Motor neuron (in vitro differentiated cells): ENCODE results near the gene RABGAP1. TPM values are rescaled to one million over a fixed set of nuclear protein-coding genes. Genes with fewer than 3 reads are reported as not detected.
A peak's percentile ranks its signal among the peaks of the same experiment; 100 is the strongest.

Experiments used
- ATAC-seq, 8 experiments: fragments of 200-7000 bp; cut with Tn5 transposase; replicated peaks in 6 of 8; 2 replicates each; pipeline ENCODE4 v1.8.0; 2021; ENCODE audit warnings: mild to moderate bottlenecking in 8 of 8, moderate library complexity in 8 of 8
- H3K27ac ChIP-seq, 2 donors: fragments of 250-450 bp; sonication (Bioruptor Pico); 2 replicates each; pipeline ENCODE4 v1.9.0; 2021; ENCODE audit warnings: antibody characterized with exemption in 2 of 2, mild to moderate bottlenecking in 2 of 2, moderate library complexity in 1 of 2
- H3K4me1 ChIP-seq, 2 donors: fragments of 250-450 bp; sonication (Bioruptor Pico); replicated peaks in 1 of 2; 2 replicates each; pipeline ENCODE4 v1.6.1; 2021; ENCODE audit warnings: antibody characterized with exemption in 2 of 2, mild to moderate bottlenecking in 2 of 2, moderate library complexity in 1 of 2
- H3K4me3 ChIP-seq, 5 donors: fragments of 250-450 bp; sonication (Bioruptor Pico); 2 replicates each; pipeline ENCODE4 v1.9.0; 2021; ENCODE audit warnings: antibody characterized with exemption in 5 of 5, mild to moderate bottlenecking in 5 of 5, moderate library complexity in 4 of 5
- WGBS, 10 experiments: fragments of 450-650 bp; shearing (Covaris generic); methylation state at CpG; one replicate each; pipeline ENCODE4 v1.0.0; 2022; 5-methylcytosine and 5-hydroxymethylcytosine counted together
- in situ Hi-C, 9 experiments: fragments of 400-800 bp; cut with MboI; loops; one replicate each; pipeline ENCODE4 v1.15.0; 2021; ENCODE audit warnings: low sequenced_read_pairs in 9 of 9, low pct_unique_long_range_greater_than_20kb in 2 of 9; ENCODE audit not compliant: unreplicated experiment in 9 of 9
- total RNA-seq, 8 experiments: library from RNA; unstranded; fragments of 300-600 nt; gene quantifications; 2 replicates each; pipeline versions ENCODE4 v1.2.3 to v1.2.4, GENCODE V29; 2022

Gene RABGAP1
- total RNA-seq, 8 experiments from 2014 or later = 13.0 to 69.2 (median 37.4) TPM

DNA sequence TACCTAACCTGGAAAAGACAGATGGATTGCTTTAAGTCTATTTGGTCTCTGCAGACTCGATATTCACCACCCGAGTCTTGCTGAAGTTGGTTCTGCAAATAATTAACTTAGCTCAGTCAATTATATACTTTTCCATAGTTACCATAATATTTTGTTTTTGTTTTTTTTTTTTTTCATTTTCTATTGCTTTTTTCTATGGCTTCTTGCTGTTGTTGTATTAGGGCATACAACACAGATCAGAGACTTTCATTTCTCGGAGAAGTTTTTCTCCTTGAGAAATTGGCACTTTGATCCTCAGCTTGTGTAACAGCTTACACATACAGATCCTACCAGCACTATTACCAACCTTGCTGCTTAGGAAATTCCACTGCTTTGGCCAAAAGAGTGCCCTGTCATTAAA is 180.6 kb downstream of the RABGAP1 start:
- Histone ChIP-seq H3K4me1 (no peaks in the 10 kb centered on the region), H3K27ac (no peak overlapping the region), H3K4me3 (no peak overlapping the region)
- no peak for ATAC-seq
- in situ Hi-C loops = no loop called here
- WGBS, 10 experiments = 7 to 100% (median 61%) methylated on average over 1 to 3 of the region's 3 CpGs; no CpG with 5 or more reads in 1 of the 10 experiments

DNA sequence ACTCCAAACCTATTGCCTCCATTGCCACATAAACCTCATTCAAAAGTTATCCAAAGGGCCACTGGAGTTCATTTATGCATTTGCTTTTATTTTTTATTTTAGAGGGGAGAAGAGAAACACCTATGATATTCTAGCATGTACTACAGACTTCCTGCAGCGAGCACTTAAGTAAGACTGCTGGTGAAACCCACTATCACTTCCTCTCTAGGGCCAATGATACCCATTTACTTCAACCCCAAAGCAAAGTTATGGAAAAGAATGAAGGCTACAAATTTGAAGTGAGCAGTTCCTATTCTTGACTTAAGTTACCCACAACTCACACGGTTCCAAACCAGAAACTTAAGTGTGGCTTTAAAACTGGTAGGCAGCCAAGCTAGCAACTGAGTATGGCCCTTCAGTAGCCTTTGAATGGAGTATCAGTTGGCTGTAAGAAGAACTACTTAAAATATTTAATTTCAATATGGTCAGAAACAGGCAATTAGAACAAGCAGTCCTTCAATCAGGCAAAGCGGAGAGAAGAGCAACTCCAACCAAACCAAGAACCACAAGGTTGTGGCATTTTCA is 186.8 kb downstream of the RABGAP1 start:
- Histone ChIP-seq H3K4me1 (no peaks in the 10 kb centered on the region), H3K27ac (no peak overlapping the region), H3K4me3 (no peak overlapping the region)
- 69 to 100% (median 96%) methylated on average over 1 to 3 of the region's 3 CpGs for WGBS, 10 experiments
- in situ Hi-C loops = no loop called here
- no peak for ATAC-seq

DNA sequence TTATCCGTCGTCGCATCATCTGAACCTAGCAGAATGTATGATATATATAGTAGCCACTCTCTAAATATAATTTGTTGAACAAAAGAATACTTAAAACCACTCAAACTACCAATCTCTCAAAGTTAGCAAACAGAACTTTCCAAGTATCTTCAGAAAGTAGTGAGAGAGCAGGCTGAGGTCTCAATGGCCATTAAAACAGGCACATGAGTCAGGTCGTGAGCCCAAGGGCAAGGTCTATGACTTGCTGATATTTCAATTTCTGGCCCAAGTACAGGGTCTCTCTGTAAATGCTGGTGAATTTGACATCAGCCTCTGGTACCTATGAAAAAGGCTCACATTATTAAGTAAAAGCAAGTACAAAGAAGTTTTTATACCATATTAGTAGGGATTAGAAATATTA is 187.8 kb downstream of the RABGAP1 start:
- ATAC-seq = no peak
- in situ Hi-C loops = no loop called here
- Histone ChIP-seq H3K27ac (no peak overlapping the region), H3K4me1 (no peaks in the 10 kb centered on the region), H3K4me3 (no peak overlapping the region)
- 80 to 100% (median 100%) methylated on average over 1 to 4 of the region's 4 CpGs; no CpG with 5 or more reads in 3 of the 10 experiments for WGBS, 10 experiments

DNA sequence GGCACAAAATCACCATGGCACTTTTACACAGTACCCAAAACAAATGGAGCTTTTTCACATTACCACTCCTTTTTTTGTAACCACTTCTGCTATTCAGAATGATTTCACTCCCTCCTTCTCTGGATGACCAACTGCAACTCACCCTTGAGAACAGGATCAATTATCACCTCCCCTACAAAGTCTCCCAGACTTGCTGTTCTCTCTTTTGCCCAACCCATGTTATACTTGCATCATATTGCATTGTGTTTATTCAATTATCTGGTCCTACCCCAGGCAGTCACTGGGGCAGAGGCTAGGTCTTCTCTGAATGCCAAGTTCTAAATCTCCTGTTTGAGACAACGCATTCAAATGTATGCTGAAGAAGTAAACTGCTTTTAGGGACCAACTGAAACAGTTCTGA is 188.6 kb downstream of the RABGAP1 start:
- WGBS, 10 experiments = 67 to 100% (median 83%) methylated on average over 1 of the region's 1 CpG; no CpG with 5 or more reads in 4 of the 10 experiments
- Histone ChIP-seq H3K27ac (no peak overlapping the region), H3K4me3 (no peak overlapping the region), H3K4me1 (no peaks in the 10 kb centered on the region)
- peak in 3 of 8 experiments; percentile 57 to 74 (median 65) for ATAC-seq
- in situ Hi-C loops = no loop called here

DNA sequence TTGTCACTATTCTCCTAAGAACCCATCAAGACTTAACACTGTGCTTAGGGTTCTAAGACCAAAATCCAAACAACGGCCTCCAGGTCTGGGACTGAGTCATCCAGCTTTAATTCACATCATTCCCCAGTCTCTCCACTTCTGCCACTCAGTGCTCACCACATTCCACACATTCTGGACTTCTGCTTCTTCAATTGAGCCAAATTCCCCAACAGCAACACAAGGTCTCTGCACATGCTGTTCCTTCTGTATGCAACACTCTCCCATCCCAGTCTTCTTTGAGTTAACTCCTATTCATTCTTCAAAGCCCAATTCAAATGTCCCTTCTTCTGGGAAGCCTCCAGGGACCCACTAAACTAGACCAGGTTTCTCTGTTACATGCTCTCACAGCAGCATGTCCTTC is 190.4 kb downstream of the RABGAP1 start:
- WGBS, 10 experiments = 43 to 100% (median 100%) methylated on average over 1 of the region's 1 CpG; no CpG with 5 or more reads in 3 of the 10 experiments
- Histone ChIP-seq H3K4me1 (no peaks in the 10 kb centered on the region), H3K4me3 (no peak overlapping the region), H3K27ac (no peak overlapping the region)
- ATAC-seq = peak in 1 of 8 experiments; percentile 50
- in situ Hi-C loops = no loop called here

DNA sequence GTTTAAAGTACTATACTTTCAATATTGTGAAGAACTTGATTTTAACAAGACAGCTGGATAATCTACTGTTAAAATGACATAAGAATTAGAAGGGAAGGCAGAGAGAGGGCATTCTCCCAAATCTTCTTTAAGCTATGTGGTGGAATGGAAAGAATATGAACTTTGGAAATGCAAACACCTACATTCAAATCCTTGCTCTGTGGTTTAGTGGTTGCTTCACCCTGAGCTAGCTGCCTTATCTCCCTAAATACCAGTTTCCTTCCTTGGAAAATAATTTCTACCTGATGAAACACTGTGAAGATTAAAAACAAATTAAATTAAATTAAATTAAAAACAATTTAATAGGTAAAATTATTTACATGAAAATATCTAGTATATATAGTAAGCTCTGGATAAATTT is 191.2 kb downstream of the RABGAP1 start:
- no peak for ATAC-seq
- in situ Hi-C loops = no loop called here
- H3K4me1 ChIP-seq = no peaks in the 10 kb centered on the region
- no peak overlapping the region for H3K27ac ChIP-seq
- no peak overlapping the region for H3K4me3 ChIP-seq

DNA sequence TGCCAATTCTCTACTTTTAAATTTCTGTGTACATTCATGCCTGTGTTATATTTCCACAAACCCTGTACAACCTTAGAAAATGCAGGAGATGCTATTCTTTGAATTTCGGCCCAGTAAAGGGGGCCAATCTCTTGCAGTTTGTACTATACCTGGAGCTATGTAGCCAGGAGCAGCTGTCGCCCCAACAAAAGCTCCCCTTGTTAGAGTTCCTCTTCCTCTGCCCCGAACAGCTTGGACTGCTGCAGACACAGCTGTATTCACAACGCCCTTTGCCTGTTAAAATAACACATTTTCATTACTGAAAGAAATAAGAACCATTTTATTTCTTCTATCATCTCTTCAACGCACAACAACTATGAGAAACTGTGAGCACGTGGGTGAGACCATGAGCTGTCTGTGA is 191.9 kb downstream of the RABGAP1 start:
- no peak overlapping the region for H3K4me3 ChIP-seq
- H3K4me1 ChIP-seq = no peaks in the 10 kb centered on the region
- no peak for ATAC-seq
- H3K27ac ChIP-seq = no peak overlapping the region
- WGBS, 10 experiments = 56 to 100% (median 92%) methylated on average over 1 to 6 of the region's 6 CpGs
- in situ Hi-C loops = no loop called here

DNA sequence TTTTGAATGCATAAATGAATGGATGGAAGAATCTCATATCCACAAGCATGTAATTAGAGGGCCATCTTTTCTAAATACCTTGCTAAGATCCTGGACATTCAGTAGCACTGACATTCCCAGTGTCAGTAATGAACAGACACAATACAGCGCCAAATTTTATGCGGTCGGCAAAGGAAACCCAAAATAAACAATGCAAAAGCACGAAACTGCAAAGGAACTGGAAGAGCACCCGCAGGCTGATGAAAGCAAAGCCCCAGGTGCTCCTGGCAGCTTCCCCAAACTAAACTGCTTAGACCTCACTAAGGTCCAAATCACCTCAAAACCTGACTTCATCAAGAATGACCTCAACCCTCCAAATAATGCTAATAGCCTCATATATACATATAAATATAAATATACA is 194.6 kb downstream of the RABGAP1 start:
- Histone ChIP-seq H3K27ac (no peak overlapping the region), H3K4me3 (no peak overlapping the region), H3K4me1 (no peaks in the 10 kb centered on the region)
- peak in 2 of 8 experiments; percentile 45 to 80 for ATAC-seq
- 19 to 100% (median 84%) methylated on average over 1 to 5 of the region's 5 CpGs; no CpG with 5 or more reads in 3 of the 10 experiments for WGBS, 10 experiments
- in situ Hi-C loops = no loop called here

DNA sequence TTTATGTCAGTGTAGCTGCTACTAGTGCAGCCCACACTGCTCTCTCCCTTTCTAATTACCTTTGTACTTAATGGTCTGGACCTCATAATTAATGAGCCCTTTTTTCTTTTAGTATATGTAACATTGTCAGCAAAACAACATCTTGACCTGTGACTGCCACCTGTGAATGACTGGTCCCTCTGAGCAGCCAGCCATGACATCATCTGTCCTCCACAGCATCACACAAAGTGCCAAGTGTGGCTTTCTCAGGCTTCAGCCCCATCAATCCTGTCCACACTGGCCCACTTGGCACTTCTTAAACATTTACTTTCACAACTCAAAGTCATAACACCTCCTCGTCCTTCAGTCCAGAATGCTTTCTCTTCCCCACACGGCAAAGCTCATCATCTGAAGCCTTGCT is 197.3 kb downstream of the RABGAP1 start:
- no peak overlapping the region for H3K4me3 ChIP-seq
- H3K27ac ChIP-seq = no peak overlapping the region
- peak in 1 of 8 experiments; percentile 65 for ATAC-seq
- no peaks in the 10 kb centered on the region for H3K4me1 ChIP-seq
- 54 to 100% (median 84%) methylated on average over 1 to 2 of the region's 2 CpGs; no CpG with 5 or more reads in 2 of the 10 experiments for WGBS, 10 experiments
- in situ Hi-C loops = no loop called here

DNA sequence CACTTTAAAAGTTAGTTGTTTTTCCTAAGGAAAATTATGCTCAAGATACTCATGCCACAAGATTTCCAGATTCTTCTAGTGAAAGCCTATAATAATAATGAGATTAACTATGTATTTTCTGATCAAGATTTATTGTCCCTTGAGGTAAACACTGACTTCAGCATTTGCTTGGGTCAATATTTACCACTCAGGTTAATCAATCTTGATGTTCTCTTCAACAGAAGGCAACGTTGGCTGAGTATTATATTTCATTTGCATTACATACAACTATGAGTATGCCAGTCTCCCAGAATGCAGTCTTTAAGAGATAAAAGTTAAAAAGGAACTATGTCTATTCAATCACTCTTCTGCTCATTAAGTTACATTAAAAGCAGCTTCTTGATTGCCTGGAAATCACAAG is 208.2 kb downstream of the RABGAP1 start:
- in situ Hi-C loops = no loop called here
- 0 to 83% (median 52%) methylated on average over 1 of the region's 1 CpG; no CpG with 5 or more reads in 2 of the 10 experiments for WGBS, 10 experiments
- H3K27ac ChIP-seq = no peak overlapping the region
- ATAC-seq = peak in 1 of 8 experiments; percentile 30
- no peak overlapping the region for H3K4me3 ChIP-seq
- H3K4me1 ChIP-seq = no peaks in the 10 kb centered on the region

DNA sequence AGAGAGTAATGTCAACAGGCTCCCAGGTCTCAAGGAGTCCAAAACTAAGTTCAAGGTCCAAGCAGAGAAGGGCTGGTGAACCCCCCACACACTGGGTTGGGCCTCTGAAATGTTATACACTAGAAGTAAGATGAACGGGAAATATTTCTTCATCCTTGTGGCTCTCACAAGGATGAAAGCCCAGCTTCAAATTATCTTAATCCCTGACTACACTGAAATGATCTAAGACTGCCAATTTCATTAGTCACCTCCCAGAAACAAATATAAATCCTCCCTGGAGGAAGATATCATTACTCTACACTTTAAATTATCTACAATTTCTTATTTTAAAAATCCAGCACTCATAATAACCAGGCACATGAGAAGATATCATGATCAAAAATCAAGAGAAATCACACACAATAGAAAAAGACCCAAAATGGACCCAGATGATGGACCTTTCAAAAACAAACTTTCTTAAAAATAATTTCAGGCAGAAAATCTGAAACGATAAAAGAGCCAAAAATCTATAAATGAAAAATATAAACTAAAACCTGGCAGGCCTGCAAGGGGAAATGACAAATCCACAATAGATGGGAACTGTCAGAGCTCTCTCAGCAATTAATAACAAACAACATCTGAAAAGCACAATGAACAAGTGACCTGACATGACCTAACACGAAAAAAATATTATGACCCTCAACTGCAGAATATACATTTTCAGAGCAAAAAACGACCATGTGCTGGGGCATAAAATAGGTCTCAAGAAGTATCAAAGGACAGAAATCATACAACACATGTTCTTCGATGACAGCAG is 210.1 kb downstream of the RABGAP1 start:
- in situ Hi-C loops = no loop called here
- peak in 1 of 8 experiments; percentile 44 for ATAC-seq

More for the DNA sequence above, 210.1 kb downstream of the RABGAP1 start:
- H3K4me3 ChIP-seq = no peak overlapping the region
- no peak overlapping the region for H3K27ac ChIP-seq
- 63 to 100% (median 89%) methylated on average over 3 to 5 of the region's 5 CpGs for WGBS, 10 experiments
- H3K4me1 ChIP-seq = no peaks in the 10 kb centered on the region
